Smooth muscle cell (in vitro differentiated cells): ENCODE measurements around the gene SLC12A2. TPM values are rescaled to one million over a fixed set of nuclear protein-coding genes. Genes with fewer than 3 reads are reported as not detected.

Source experiments
- DNase-seq: peaks from one replicate; lab custom pipeline; 2025; ENCODE audit not compliant: unreplicated experiment; lab: John Stamatoyannopoulos, UW
- H2AFZ ChIP-seq: fragments of 200-600 bp; sonication (generic); 2 replicates; pipeline ENCODE4 v1.6.0; 2016; ENCODE audit warnings: antibody characterized with exemption, low read depth, mild to moderate bottlenecking
- H3F3A ChIP-seq: fragments of 200-600 bp; sonication (generic); 2 replicates; pipeline ENCODE4 v1.6.0; 2017; ENCODE audit warnings: antibody characterized with exemption, low read depth
- H3K27ac ChIP-seq: fragments of 200-600 bp; sonication (generic); 2 replicates; pipeline ENCODE4 v1.5.1; 2016; ENCODE audit warnings: low read depth, mild to moderate bottlenecking
- H3K27me3 ChIP-seq: fragments of 200-600 bp; sonication (generic); 2 replicates; pipeline ENCODE4 v1.6.1; 2016; ENCODE audit warnings: low read depth, mild to moderate bottlenecking
- H3K36me3 ChIP-seq: fragments of 200-600 bp; sonication (generic); 2 replicates; pipeline ENCODE4 v1.5.1; 2016; ENCODE audit warnings: low read depth
- H3K4me1 ChIP-seq: fragments of 200-600 bp; sonication (generic); 2 replicates; pipeline ENCODE4 v1.5.1; 2016; ENCODE audit warnings: low read depth
- H3K4me2 ChIP-seq: fragments of 200-600 bp; sonication (generic); 2 replicates; pipeline ENCODE4 v1.6.0; 2016; ENCODE audit warnings: mild to moderate bottlenecking
- H3K4me3 ChIP-seq: fragments of 200-600 bp; sonication (generic); 2 replicates; pipeline ENCODE4 v1.5.1; 2016; ENCODE audit warnings: mild to moderate bottlenecking
- H3K79me2 ChIP-seq: fragments of 200-600 bp; sonication (generic); 2 replicates; pipeline ENCODE4 v1.6.0; 2016; ENCODE audit warnings: low read depth, mild to moderate bottlenecking
- H3K9ac ChIP-seq: fragments of 200-600 bp; sonication (generic); 2 replicates; pipeline ENCODE4 v1.6.0; 2016; ENCODE audit warnings: low read depth
- H3K9me3 ChIP-seq: fragments of 200-600 bp; sonication (generic); replicated peaks from 2 replicates; pipeline ENCODE4 v1.5.1; 2016; ENCODE audit warnings: low read depth
- H4K20me1 ChIP-seq: fragments of 200-600 bp; sonication (generic); 2 replicates; pipeline ENCODE4 v1.6.0; 2016; ENCODE audit warnings: low read depth
- CTCF ChIP-seq: fragments of 200-600 bp; sonication (generic); IDR thresholded peaks from 2 replicates; pipeline ENCODE4 v1.5.1; 2017; ENCODE audit warnings: borderline replicate concordance, mild to moderate bottlenecking, antibody characterized with exemption; ENCODE audit not compliant: insufficient read depth, poor library complexity, severe bottlenecking
- WGBS: methylation state at CpG from one replicate; pipeline ENCODE4 v1.1.7; 2016; ENCODE audit warnings: low lambda C conversion rate; 5-methylcytosine and 5-hydroxymethylcytosine counted together
- polyA plus RNA-seq: library from polyadenylated mRNA; unstranded; fragments of >200 nt; fragmentation: Nextera tagmentation; extraction: Ambion mirVana; gene quantifications from 2 replicates; pipeline ENCODE4 v1.2.1, GENCODE V29; 2016
- total RNA-seq: library from RNA; depleted of rRNA; stranded (reverse); fragments of >200 nt; gene quantifications from 2 replicates; pipeline ENCODE4 v1.2.3, GENCODE V29; 2014

Gene SLC12A2
- total and polyA plus RNA-seq, 2 experiments from 2014 or later, result 5.5 to 17.2 TPM

GRCh38 chr5:128132499-128132898 is 48.9 kb downstream of the SLC12A2 start:
- Histone ChIP-seq H3K9ac (no peak overlapping the region), H3F3A (no peaks in the 10 kb centered on the region), H3K4me2 (no peak overlapping the region), H3K9me3 (no peaks in the 10 kb centered on the region), H3K36me3 (no peaks in the 10 kb centered on the region), H3K4me3 (no peak overlapping the region), H3K79me2 (no peaks in the 10 kb centered on the region), H3K27me3 (no peaks in the 10 kb centered on the region), H3K4me1 (no peaks in the 10 kb centered on the region), H3K27ac (no peak overlapping the region), H2AFZ (no peak overlapping the region), H4K20me1 (no peaks in the 10 kb centered on the region)
- no peak for TF ChIP-seq CTCF
- DNase-seq, result no peak
- WGBS, result 93% methylated on average over 1 of the region's 1 CpG

DNA sequence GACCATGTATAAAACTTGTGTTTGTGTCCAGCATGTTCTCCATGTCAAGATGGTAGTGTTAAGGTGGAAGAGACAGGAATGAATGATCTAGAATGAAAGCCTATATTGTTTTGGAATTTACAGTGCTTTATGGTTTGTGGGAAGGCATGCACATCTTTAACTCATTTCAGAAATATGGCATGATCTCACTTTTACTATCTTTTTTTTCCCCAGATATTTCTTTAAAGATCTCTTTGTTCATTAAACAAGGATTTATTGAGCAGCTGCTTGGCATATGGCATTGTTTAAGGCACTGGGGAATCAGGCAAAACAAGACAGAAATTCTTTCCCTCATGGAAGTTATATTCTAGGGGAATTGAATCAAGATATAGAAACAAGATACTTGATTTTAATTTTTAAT is 51.7 kb downstream of the SLC12A2 start:
- Histone ChIP-seq H3K4me3 (no peak overlapping the region), H3K27ac (no peak overlapping the region), H3K79me2 (no peaks in the 10 kb centered on the region), H3K4me1 (no peaks in the 10 kb centered on the region), H3K27me3 (no peaks in the 10 kb centered on the region), H3K9me3 (no peaks in the 10 kb centered on the region), H3F3A (no peaks in the 10 kb centered on the region), H3K4me2 (no peak overlapping the region), H2AFZ (no peak overlapping the region), H3K36me3 (no peaks in the 10 kb centered on the region), H3K9ac (no peak overlapping the region), H4K20me1 (no peaks in the 10 kb centered on the region)
- TF ChIP-seq CTCF, result no peak
- no peak for DNase-seq

DNA sequence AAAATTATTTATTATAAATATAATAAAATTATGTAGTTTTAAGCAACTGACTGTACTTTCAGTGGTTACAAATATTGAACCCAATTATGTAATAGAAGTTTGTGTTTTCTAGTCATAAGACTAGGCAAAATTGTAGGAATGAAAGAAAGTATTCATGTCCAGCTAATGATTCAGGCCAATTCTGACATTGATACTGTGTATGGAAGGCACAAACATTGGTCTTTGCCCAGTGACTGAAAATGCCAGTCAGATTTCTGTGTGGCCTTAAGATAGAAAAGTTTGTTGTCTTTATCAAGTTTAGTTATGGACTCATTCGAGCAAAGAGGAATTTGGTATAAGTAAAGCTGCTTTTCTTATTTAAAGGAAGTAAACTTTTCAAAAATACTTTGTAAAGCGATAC is 60.3 kb downstream of the SLC12A2 start:
- H3K9ac ChIP-seq, result no peak overlapping the region
- H3K4me3 ChIP-seq, result no peak overlapping the region
- H3K4me2 ChIP-seq, result no peak overlapping the region
- no peak for DNase-seq
- no peaks in the 10 kb centered on the region for H3K36me3 ChIP-seq
- no peaks in the 10 kb centered on the region for H4K20me1 ChIP-seq
- no peaks in the 10 kb centered on the region for H3K27me3 ChIP-seq
- TF ChIP-seq CTCF, result no peak
- H3K79me2 ChIP-seq, result no peaks in the 10 kb centered on the region
- WGBS, result 92% methylated on average over 2 of the region's 2 CpGs
- no peaks in the 10 kb centered on the region for H3F3A ChIP-seq
- no peaks in the 10 kb centered on the region for H3K4me1 ChIP-seq
- H3K27ac ChIP-seq, result no peak overlapping the region
- no peak overlapping the region for H2AFZ ChIP-seq
- no peaks in the 10 kb centered on the region for H3K9me3 ChIP-seq

DNA sequence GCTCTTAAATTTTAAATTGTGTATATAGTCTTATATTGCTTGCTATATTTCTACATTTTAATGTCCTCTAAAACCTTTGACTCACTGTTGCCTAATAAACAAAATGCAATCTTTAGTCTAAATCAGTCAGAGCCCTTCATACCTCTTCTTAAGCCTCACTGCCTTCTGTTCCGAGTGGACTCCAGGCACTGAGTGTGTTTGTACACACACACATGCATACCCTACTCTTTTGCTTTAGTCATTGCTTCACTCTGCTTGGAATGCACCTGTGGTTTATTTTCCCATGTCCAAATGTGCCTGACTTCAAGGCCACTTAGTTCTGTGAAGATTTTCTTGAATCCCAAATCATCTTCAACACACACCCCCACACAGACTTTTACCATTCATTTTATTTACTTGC is 60.9 kb downstream of the SLC12A2 start:
- Histone ChIP-seq H3K9ac (no peak overlapping the region), H3K4me2 (no peak overlapping the region), H3K27ac (no peak overlapping the region), H3K36me3 (no peaks in the 10 kb centered on the region), H3F3A (no peaks in the 10 kb centered on the region), H3K4me3 (no peak overlapping the region), H3K27me3 (no peaks in the 10 kb centered on the region), H2AFZ (no peak overlapping the region), H3K4me1 (no peaks in the 10 kb centered on the region), H3K79me2 (no peaks in the 10 kb centered on the region), H3K9me3 (no peaks in the 10 kb centered on the region), H4K20me1 (no peaks in the 10 kb centered on the region)
- WGBS, result 22% methylated on average over 1 of the region's 1 CpG
- no peak for DNase-seq
- no peak for TF ChIP-seq CTCF
